HG03045 (cell line): Measurements from ENCODE around the gene FBXW8.

Experiments used
- ATAC-seq: cut with Tn5 transposase; IDR thresholded peaks from one replicate; pipeline ENCODE4 v1.9.1; 2021; ENCODE audit warnings: mild to moderate bottlenecking, moderate library complexity; ENCODE audit not compliant: unreplicated experiment

FBXW8 gene

GRCh38 chr12:117034701-117035151, 124.0 kb downstream of the FBXW8 start:
- no peak for ATAC-seq

GRCh38 chr12:117035287-117035686, 124.5 kb downstream of the FBXW8 start:
- ATAC-seq: no peak

GRCh38 chr12:117036046-117036445, 125.3 kb downstream of the FBXW8 start:
- no peak for ATAC-seq

- no peak for ATAC-seq
Observed at GRCh38 chr12:117036547-117036946, 125.8 kb downstream of the FBXW8 start.

- no peak for ATAC-seq
Observed at GRCh38 chr12:117037289-117038022, 126.7 kb downstream of the FBXW8 start.

GRCh38 chr12:117038023-117038680, 127.4 kb downstream of the FBXW8 start:
- ATAC-seq: no peak

- ATAC-seq: no peak
Observed at GRCh38 chr12:117038919-117039318, 128.2 kb downstream of the FBXW8 start.

GRCh38 chr12:117039891-117040309, 129.2 kb downstream of the FBXW8 start:
- no peak for ATAC-seq

- no peak for ATAC-seq
Observed at GRCh38 chr12:117040496-117040895, 129.7 kb downstream of the FBXW8 start.

- no peak for ATAC-seq
Observed at GRCh38 chr12:117041798-117042170, 131.0 kb downstream of the FBXW8 start.

- ATAC-seq: no peak
Observed at GRCh38 chr12:117042171-117042842, 131.6 kb downstream of the FBXW8 start.

GRCh38 chr12:117042862-117043261, 132.1 kb downstream of the FBXW8 start:
- ATAC-seq: no peak

- ATAC-seq: no peak
Observed at GRCh38 chr12:117044311-117044710, 133.6 kb downstream of the FBXW8 start.

GRCh38 chr12:117044790-117045159, 134.0 kb downstream of the FBXW8 start:
- ATAC-seq: no peak

- ATAC-seq: no peak
Observed at GRCh38 chr12:117045160-117046010, 134.6 kb downstream of the FBXW8 start.

GRCh38 chr12:117046011-117046369, 135.2 kb downstream of the FBXW8 start:
- no peak for ATAC-seq

GRCh38 chr12:117046425-117046824, 135.7 kb downstream of the FBXW8 start:
- no peak for ATAC-seq

- ATAC-seq: no peak
Observed at GRCh38 chr12:117046861-117047530, 136.2 kb downstream of the FBXW8 start.

- no peak for ATAC-seq
Observed at GRCh38 chr12:117047810-117048584, 137.2 kb downstream of the FBXW8 start.

- no peak for ATAC-seq
Observed at GRCh38 chr12:117048585-117048904, 137.8 kb downstream of the FBXW8 start.
